ENCODE measurements around the gene DZANK1. TPM values are rescaled to one million over a fixed set of nuclear protein-coding genes. Genes with fewer than 3 reads are reported as not detected.
"Not testable (repeated sequence)": the region's sequence is repeated elsewhere in the genome, so short reads cannot be mapped to it uniquely, and the experiment has no call there.

Gene DZANK1
- total RNA-seq, 1 donor from 2014 or later = 0.34 TPM

GRCh38 chr20:18375551-18375950, 91.3 kb downstream of the DZANK1 start:
- not testable (repeated sequence) for DNase-seq

- no peak for DNase-seq
Observed at GRCh38 chr20:18372296-18372695, 94.5 kb downstream of the DZANK1 start.

DNA sequence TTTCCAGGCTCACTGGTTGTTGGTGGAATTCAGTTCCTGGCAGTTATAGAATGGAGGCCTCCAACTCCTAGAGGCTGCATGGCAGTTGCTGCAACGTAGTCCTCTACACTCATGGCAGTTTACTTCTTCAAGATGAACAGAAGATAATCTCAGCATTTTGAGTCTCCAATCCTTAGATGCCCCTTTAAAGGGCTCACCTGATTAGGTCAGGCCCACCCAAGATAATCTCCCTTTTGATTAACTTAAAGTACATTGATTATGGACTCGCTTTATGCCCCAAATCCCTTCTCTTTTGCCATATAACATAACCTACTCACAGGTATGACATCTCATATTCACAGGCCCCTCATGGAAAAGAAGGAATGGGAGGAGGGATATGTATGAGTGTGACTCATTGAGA, 102.1 kb downstream of the DZANK1 start:
- DNase-seq = no peak

DNA sequence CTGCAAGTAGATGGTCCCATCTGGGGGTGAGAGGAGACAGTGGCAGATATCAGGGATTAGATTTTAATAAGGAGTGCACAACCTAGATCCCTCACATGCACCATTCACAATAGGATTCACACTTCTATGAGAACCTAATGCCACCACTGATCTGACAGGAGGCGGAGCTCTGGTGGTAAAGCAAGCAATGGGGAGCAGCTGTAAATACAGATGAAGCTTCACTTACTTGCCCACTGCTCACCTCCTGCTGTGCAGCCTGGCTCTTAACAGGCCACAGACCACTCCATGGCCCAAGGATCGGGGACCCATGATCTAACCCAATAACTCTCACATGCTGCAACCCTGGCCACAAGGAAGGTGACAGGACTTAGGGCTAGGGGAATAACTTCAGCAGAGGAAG, 103.1 kb downstream of the DZANK1 start:
- no peak for DNase-seq

DNA sequence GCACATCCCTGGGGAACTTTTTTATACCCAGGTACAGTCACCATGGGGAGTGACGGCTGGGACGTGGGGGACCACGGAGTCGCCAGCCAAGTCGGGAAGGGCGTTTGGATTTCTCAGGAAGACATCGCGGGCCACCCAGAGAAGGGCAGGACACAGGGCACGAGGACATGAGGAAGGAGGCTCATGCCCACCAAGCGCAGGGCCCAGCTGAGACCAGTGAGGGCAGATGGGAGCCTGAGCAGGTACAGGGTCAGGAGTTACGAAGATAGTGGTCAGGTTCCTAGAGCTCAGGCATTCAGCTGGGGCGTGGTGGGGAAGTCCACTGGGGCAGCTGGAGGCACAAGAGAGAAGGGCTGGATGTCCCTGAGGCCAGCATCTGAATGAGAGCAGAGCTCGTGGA, 103.9 kb downstream of the DZANK1 start:
- no peak for DNase-seq

DNA sequence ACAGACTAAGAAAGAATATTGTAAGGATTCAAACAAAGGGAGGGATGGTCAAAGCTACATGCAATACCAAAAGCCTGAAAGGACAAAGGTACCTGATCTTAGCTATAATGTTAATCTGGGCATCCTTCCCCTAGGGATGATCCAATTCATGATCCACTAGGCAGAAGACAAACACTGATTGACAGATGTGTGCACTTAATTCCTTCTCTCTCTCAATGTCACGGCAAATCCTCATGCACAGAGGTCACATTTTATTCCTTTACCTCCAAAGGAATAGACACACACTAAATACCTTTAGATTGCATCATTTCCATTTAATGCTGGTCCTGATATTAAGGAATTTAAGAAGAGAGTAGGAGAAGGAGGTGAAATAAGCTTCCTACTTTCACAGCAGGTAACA, 105.2 kb downstream of the DZANK1 start:
- DNase-seq = no peak

- no peak for DNase-seq
Observed at GRCh38 chr20:18360635-18361034, 106.2 kb downstream of the DZANK1 start.

GRCh38 chr20:18359854-18360253, 107.0 kb downstream of the DZANK1 start:
- DNase-seq = no peak

DNA sequence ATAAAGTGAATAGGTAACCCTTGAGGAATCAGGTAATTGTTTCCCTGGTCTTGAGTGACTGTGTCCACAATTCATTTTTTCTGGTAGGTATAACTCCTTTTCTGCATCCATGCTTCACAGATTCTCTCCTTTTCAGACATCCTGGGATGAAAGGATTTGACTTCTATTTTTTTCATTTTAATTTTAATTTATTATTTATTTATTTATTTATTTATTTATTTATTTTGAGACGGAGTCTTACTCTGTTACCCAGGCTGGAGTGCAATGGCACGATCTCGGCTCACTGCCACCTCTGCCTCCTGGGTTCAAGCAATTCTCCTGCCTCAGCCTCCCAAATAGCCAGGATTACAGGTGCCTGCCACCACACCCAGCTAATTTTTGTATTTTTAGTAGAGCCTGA, 117.1 kb downstream of the DZANK1 start:
- not testable (repeated sequence) for DNase-seq

Other genes with a start within 250 kb of the DZANK1 start
- 17.8 and 27.9 TPM in 2 replicates for gene ZNF133, start 178.5 kb downstream of the DZANK1 start, total RNA-seq
- gene POLR3F, start 360 bp upstream of the DZANK1 start, total RNA-seq = 9.0 and 11.6 TPM in 2 replicates
- 14.5 and 14.7 TPM in 2 replicates for gene RBBP9, start 30.2 kb upstream of the DZANK1 start, total RNA-seq
- 42.9 and 51.5 TPM in 2 replicates for gene SEC23B, start 40.9 kb upstream of the DZANK1 start, total RNA-seq
- 45.9 and 106 TPM in 2 replicates for gene SMIM26, start 100.4 kb upstream of the DZANK1 start, total RNA-seq
- gene DTD1, start 121.0 kb upstream of the DZANK1 start, total RNA-seq = 54.5 and 64.6 TPM in 2 replicates